ENCODE results near the gene CPED1.

Gene CPED1

DNA sequence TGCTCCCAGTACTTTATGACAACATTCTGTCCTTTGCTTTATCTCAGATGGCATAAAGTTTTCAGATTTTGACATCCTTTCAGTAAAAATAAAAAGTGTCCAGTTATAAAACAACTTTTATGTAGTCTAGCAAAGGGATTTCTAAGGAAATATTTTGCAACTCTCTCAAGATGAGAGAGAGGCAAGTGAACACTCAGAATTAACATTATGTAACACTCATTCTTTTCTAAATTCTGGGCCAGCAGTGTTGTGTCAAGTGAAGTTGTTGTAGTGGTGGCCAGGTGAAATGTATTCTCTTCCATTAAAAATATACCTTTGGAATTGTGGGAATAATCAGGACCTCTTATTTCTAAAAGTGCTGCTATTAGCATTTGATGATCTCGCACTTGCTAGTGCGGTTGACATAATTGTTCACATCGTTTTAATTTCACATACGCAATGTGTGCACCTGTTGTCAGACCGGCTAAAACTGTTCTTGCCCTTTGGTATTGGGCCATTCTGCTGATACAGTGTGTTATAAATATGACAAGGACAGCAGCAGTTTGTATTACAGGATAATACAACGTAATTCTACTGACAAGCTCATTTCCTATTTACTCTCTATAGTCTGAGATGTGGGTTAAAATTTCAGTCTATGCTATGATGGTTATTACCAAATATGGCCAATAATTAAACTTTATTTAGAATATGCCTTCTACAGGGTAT, 23.8 kb downstream of the CPED1 start:
- DNase-seq (ENCODE audit: insufficient read length, low spot score) = no peak

DNA sequence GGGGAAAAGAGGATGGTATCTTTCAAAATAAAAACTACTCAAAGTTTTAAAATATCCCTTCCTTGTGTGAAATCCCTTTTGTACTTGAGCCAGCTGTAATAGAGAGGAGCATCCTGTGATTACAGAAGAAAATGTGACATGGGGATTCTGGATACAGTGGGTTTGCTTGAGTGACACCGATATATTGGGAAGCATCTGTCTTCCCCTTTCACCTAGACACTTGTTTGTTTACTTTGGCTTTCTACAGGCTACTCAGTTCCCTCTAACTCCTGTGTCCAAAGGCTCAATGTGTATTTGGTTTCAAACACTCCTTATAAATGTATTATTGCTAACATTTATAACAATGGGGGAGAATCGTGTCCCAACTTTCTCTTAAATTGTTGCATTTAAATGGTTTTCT, 24.4 kb downstream of the CPED1 start:
- DNase-seq (ENCODE audit: insufficient read length, low spot score) (no peak), FAIRE-seq (no peak)

More for the DNA sequence above, 23.8 kb downstream of the CPED1 start:
- no peak for FAIRE-seq

DNA sequence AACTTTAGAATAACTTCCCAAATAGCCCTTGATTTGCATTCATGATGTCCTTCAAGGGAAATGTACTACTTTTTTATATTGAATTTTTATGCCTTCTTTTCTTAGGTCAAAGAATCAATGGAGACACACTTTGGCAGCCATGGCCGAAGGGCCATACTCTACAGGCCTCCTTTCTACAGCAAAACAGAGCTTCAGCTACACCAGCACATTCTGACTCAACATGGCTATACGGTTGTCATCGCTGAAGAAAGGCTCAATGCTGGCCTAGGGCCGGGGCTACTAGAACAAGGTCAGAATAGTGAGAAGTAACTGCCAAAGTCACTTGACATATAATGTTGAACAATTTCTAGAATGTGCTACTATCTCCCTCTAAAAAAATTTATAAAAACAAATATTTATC, 27.0 kb downstream of the CPED1 start:
- FAIRE-seq (no peak), DNase-seq (ENCODE audit: insufficient read length, low spot score) (no peak)

DNA sequence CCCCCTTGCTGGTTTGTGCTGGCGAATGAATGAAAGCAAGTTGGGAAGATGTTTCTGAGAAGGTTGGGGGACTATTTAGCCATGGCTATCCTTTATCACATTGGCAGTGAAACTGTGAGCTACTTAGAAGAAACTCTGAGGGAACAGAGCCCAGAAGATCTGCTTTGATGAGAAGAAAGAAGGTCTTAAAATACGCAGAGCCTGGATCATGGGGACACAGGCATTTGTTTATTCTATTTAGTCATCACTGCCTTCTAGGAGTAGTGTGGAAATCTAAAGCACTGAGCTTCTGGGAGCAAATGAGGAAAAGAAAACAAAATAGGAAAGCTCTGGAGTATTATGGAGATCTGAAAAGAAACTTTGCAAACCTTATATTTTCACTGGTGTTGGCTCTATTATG, 28.5 kb downstream of the CPED1 start:
- no peak for FAIRE-seq
- no peak for DNase-seq (ENCODE audit: insufficient read length, low spot score)

DNA sequence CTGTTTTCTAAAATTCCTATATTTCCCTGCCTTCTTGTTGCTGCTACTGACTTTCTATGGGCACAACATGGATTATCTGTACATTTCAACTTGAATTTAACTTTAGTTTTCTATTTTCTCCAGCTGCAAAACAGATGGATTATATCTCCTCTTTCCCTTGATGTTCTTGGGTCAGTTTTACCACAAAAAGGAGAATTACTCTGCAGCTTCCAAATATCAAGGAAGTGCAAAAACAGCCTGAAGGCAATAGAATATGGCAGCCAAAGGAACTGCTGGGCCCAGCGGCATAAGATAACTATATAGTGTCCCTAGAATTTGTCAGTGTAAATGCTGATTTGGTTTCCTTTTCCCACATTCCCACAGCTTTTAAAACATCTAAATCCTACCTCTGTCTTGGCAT, 29.1 kb downstream of the CPED1 start:
- no peak for DNase-seq (ENCODE audit: insufficient read length, low spot score)
- no peak for FAIRE-seq

DNA sequence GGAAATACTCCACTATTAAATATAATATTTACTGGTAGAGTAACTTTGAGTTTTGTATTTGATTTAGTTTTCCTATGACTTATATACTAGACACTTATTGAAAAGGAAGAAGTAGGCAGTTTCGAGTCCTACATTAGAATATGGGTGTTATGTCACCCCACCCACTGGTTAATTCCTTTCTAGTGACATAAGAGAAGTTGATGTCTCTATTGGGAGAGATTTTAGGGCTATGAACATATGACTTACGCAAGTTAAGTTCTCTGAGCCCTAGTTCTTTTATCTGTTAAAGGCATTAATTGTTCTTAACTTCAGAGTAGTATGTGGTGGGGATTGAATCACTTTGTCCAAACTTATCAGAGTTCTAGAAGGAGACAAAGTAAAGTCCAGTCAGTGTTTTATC, 30.5 kb downstream of the CPED1 start:
- DNase-seq (ENCODE audit: insufficient read length, low spot score) = no peak
- no peak for FAIRE-seq

DNA sequence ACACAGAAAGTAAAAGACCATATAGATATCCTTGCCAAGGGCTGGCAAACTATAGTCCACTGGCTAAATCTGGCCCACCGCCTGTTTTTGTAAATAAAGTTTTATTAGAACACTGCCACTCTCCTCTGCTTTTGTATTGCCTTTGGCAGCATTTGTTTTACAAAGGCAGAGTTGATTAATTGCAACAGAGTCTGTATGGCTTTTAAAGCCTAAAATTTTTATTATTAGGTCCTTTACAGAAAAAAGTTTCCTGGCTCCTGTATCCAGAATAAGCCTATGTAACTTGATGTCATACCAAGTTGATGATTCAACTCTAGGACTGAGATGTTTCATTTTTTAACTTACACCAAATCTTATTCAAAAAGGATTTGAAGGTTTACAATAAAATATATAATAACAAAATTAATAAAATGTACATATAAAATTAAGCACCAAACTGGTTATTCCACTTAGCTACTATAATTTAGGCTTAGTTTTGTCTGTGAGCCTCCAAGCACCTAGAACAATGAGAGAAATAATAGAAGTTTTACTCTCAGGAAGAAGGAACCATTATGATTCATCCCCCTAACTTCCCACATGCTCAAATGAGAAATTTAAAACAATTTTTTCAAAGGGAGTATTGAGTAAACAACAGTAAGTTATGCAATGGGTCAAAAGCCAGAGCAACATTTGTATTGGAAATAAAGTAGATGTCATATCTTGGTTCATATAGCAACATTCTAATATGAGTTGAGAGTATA, 31.9 kb downstream of the CPED1 start:
- FAIRE-seq = no peak
- no peak for DNase-seq (ENCODE audit: insufficient read length, low spot score)

DNA sequence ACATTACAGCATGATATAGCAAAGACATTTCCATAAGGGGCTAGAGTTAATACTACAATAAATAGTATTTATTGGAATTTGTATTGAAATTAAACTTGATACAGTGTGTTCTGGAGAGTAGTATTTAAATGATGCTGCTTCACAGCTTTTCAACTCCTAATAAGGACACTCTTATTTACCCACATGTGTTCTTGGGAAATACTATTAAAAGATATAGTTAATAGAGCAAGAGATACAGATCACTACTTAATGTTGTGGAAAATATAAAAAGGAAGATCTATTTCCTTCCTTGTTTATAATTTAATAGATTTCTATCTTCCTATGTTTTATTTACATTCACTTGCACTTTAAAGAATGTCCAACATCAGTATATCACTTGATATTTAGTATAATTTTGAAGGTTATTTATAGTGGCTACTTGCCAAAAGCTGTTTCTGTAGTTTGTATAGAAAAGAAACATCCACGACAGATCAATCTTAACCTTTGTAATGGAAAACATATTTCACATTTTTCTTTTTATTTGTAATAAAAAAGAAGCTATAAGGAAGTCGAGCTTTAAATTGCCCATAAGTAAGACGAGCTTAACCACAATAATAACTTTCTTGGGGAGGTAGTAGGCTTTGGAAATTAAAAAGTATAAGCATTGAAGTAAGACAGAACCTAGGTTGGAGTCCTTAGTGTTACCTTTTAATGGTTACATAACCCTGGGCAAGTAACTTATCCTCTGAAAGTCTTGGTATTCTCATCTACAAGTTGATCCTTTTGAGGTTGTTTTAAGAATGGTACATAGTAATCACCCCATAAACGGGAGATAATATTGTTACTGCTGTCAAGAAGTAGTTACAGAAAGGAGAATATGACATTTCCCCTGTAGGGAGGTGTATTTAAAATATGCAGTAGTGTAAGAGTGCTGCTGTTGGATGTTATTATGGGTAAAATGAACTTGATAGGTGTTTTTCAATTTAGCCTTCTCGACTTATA, 32.8 kb downstream of the CPED1 start:
- FAIRE-seq = no peak
- no peak for DNase-seq (ENCODE audit: insufficient read length, low spot score)

DNA sequence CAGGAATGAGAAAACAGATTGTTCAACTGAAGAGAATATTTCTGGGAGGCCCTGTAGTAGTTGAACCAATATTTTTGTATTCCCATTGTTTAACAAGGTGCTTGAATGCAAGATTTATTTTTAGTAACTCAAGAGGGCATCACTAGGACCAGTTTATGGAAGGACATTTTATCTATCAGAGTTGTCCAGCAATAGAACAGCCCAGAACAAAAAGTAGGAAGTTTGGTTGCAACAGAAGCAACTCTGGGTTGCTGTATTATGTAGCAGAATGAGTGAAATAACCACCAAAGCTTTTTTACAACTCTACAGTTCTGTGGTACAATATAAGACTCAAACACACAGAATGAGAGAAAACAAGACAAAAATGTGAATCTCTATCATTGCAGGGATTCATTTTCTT, 34.7 kb downstream of the CPED1 start:
- DNase-seq (ENCODE audit: insufficient read length, low spot score) = no peak
- no peak for FAIRE-seq

DNA sequence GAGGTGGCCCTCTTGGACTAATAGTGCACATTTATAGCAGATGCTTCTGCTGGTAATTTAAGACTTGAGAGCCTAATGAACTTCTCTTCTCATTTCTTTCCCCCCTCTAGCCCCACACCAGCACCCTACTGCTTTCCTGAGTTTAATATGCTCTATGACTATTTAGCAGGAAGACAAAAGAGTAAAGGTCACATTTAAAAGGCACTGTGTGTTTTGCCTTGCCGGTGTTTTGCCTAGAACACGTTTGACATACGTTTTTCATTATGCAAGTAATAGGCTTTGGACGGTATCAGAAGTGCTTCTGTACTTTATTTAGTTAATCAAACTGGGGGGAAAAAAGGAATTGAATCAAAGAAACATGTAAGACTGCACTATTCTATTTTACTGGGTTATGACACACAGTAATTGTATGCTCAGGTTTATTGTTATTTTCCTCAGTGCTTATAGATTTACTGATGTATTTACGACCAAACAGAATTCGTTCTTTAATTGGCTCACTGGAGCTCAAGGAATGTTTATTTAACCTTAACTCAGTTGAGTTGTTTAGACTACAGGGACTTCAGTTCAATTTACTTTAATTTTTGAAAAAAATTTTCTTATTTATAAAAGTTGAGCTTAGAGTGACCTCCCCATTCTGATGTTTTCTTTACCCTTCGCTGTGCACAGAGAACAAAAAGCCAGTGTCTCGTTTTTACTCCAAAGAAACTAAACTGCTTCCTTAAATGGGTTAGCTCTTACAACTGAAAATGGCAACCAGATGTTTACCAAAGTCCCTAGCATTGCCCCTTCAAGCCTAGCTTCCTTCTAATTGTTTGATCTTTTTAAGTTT, 35.4 kb downstream of the CPED1 start:
- no peak for FAIRE-seq
- no peak for DNase-seq (ENCODE audit: insufficient read length, low spot score)

DNA sequence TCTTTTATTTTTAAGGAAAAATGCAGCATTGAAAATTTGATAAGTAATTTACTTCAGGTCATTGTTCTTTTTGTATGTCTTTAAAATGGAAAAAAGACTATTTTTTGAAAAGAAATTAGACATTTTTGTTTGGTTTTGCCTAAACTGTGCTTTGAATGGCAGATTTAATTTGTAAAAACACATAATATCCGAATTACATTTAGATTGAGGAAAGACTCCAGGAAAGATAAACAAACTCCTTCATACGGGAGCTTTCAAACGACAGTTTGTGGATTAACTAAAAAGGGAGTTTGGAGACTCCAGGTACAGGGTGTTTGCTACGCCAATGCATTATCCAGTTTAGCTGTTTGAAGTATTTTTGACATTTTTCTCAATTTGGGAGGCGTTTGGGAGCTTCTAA, 36.1 kb downstream of the CPED1 start:
- FAIRE-seq (no peak), DNase-seq (ENCODE audit: insufficient read length, low spot score) (no peak)

DNA sequence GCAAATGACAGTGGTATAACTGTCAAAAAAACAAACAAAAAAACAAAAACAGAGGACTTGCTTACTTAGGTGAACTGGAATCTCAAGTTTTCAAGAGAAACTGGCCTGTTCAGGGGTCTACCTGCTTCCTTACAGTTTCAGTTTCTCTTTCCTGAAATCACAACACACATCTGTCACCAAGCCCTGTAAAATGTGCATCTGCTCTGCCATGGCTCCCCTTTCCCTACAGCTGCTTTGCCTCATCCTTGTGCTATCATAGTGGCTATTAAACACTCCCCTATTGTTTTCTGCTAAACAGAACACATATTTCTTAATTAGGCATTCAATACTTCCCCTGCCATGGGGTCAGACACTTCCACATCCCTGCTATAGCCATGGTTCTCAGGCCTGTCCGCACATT, 37.6 kb downstream of the CPED1 start:
- no peak for FAIRE-seq

DNA sequence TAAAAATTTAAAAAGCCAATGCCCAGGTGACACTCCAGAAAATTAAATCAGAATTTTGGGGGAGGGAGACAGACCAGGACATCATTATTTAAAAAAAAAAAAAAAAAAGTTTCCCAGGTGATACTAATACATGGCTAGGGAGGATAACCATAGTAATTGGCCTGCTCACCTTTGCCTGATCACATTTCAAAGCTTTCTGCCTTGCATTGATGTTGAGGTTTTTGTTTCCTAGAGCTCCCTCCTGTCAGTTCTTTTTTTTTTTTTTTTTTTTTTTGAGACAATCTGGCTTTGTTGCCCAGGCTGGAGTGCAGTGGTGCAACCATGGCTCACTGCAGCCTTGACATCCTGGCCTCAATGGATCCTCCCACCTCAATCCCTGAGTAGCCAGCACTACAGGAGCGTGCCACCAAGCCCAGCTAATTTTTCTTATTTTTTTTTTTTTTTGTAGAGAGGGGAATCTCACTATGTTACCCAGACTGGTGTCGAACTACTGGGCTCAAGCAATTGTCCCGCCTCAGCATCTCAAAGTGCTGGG, 38.1 kb downstream of the CPED1 start:
- DNase-seq (ENCODE audit: insufficient read length, low spot score) (no peak), FAIRE-seq (no peak)

More for the DNA sequence above, 37.6 kb downstream of the CPED1 start:
- DNase-seq (ENCODE audit: insufficient read length, low spot score) = no peak

DNA sequence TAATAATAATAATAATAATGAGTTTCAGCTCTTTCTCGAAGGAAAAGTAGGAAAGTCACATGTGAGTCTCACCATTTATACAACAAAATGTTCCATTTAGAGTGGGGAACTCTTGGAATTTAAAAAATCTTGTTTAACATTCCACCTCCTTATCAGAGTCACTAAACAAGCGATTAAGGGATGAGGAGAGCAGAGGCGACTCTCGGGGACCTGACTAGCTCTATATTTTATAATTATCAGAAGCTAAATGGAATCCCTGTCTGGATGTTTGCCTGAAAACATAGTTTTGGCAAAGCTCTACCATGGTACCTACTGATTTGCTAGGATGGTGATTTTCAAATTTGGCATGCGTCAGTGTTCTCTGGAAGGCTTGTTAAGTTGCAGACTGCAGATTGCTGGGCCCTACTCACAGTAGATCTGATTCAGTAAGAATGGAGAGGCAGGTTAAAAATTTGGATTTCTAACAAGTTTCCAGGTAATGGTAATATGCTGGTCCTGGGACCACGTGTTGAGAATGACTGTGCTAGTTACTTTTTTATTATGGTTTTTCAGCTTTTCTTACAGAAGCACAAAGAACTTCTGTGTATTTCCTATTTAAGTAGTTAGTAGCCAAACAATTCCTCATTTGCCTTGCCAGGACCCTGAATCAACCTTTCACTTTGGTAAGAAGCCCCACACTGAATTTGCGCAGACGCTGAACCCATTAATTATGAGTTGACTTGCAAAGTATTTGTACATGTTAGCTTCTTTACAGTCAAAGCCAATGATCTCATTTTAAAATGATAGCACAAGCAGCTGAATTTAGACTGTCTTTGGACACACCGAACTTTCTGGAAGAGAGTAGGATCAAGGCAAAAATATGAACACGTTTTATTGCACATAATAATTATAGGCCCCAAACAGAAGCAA, 39.5 kb downstream of the CPED1 start:
- DNase-seq (ENCODE audit: insufficient read length, low spot score) = no peak
- FAIRE-seq = no peak

DNA sequence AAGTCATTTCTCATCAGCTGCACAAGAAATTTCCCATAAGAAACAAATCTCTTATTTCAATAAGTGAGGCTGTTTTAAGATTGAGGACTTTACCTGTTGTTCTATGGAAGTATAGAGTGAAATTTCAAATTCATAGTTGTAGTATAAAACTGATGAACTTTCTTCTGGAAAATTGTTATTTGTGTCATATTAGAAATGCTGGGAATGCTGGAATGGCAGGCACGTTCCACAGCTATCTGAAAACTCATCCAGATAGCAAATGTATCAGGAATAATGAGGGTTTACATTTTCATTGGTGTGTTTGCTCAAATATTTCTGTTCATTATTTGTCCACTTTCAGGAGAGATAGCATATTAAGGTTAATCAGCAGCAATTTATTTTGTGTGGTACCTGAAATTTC, 40.8 kb downstream of the CPED1 start:
- FAIRE-seq (no peak), DNase-seq (ENCODE audit: insufficient read length, low spot score) (no peak)

DNA sequence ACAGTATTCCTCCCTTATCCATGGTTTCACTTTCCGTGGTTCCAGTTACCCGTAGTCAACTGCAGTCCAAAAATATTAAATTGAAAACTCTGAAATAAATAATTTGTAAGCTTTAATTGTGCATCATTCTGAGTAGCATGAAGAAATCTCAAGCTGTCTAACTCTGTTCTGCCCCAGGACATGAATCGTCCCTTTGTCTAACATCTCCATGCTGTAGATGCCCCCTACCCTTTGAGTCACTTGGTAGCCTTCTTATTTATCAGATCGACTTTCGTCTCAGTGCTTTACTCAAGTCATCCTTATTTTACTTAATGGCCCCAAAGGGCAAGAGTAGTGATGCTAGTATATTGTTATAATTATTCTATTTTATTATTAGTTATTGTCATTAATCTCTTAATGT, 41.8 kb downstream of the CPED1 start:
- FAIRE-seq = no peak
- DNase-seq (ENCODE audit: insufficient read length, low spot score) = no peak

DNA sequence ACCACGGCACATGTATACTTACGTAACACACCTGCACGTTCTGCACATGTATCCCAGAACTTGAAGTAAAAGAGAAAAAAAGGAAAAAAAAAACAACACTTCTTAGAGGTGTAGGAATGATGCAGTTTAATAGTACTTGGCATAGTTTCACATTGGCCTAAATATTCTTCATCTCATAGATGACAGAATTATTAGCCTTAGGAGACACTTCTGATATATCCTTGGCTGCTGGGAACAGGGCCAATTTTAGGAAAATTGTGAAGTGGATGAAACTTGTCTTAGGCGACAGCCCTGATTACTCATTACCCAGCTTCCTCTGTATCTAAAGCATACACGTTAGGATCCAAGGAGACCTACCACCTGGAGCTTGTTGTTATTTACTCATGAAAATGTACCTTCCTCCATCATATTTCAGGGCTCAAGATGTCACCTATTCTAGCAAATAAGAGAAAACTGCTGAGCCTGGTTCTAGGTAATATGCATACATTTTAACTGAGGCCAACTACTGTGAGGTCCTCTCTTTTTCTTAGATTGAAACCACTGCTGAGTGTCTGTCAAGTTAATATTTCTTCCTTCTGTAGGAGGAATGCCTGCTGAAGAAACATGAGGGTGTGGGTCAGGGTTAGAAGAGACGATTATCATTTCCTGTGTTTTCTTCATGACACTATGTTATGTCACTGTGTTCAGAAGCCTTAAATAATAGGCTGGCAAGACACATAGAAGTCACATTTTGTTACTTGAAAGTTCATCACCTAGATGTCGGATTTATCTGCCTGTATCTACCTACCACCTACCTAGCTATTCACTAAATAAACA, 44.3 kb downstream of the CPED1 start:
- FAIRE-seq = no peak
- no peak for DNase-seq (ENCODE audit: insufficient read length, low spot score)

DNA sequence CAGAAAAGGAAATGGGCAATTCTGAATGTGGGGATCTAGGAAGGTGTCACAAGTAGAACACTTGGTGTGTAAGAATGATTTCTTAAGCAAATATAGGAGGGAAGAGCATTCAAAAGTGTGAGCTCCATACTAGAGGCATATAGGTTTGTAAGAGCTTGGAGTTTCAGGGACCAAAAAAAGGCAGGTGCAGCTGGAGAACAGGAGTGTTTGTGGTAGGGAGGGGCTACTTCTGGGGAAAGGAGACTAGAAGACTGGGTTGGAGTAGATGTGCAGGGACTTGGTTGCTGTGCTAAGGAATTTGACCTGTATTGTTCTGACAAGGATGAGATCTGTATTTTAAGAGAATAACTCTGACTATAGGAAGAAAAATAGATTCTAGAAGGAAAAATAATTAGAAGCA, 46.4 kb downstream of the CPED1 start:
- DNase-seq (ENCODE audit: insufficient read length, low spot score) (no peak), FAIRE-seq (no peak)
